Sigmoid colon (tissue), 7 donors: ENCODE data around the gene TMEM38B. TPM values are rescaled to one million over a fixed set of nuclear protein-coding genes. Genes with fewer than 3 reads are reported as not detected.
"Not testable (repeated sequence)": the region's sequence is repeated elsewhere in the genome, so short reads cannot be mapped to it uniquely, and the experiment has no call there.

Experiments
- DNase-seq: peaks from one replicate; pipeline ENCODE4 v3.0.0-alpha.2; 2019
- H3K27ac ChIP-seq, 4 donors: fragments of 200-600 bp; sonication (generic); one replicate each; pipeline ENCODE4 v1.5.1; 2016 to 2019; ENCODE audit warnings: mild to moderate bottlenecking in 1 of 4
- H3K27me3 ChIP-seq, 3 donors: fragments of 200-600 bp; sonication (generic); one replicate each; pipeline ENCODE4 v1.5.1; 2019; ENCODE audit warnings: mild to moderate bottlenecking in 1 of 3
- H3K36me3 ChIP-seq, 4 donors: fragments of 200-600 bp; sonication (generic); one replicate each; pipeline ENCODE4 v1.5.1; 2016 to 2019
- H3K4me1 ChIP-seq, 4 donors: fragments of 200-600 bp; sonication (generic); one replicate each; pipeline ENCODE4 v1.5.1; 2017 to 2019
- H3K4me3 ChIP-seq, 4 donors: fragments of 200-600 bp; sonication (generic); one replicate each; pipeline ENCODE4 v1.5.1; 2017 to 2019; ENCODE audit warnings: mild to moderate bottlenecking in 2 of 4, moderate library complexity in 1 of 4
- H3K9me3 ChIP-seq, 4 donors: fragments of 200-600 bp in 3 of 4; sonication (generic) in 3 of 4; one replicate each; pipeline versions ENCODE4 v1.5.1 to v1.6.1; 2013 to 2019
- EP300 ChIP-seq, 4 donors: sonication (generic); formaldehyde crosslinking; IDR thresholded peaks; one replicate each; pipeline ENCODE4 v1.6.1; 2017; ENCODE audit warnings: antibody characterized with exemption in 4 of 4
- POLR2A ChIP-seq, 2 donors: fragments of 450-650 bp; IDR thresholded peaks; one replicate each; pipeline ENCODE4 v1.6.1; 2016; ENCODE audit warnings: antibody characterized with exemption in 2 of 2, mild to moderate bottlenecking in 2 of 2, moderate library complexity in 2 of 2
- POLR2AphosphoS5 ChIP-seq, 4 donors: sonication (generic); formaldehyde crosslinking; IDR thresholded peaks; one replicate each; pipeline ENCODE4 v1.6.1; 2017; ENCODE audit warnings: antibody characterized with exemption in 4 of 4
- WGBS, 2 donors: extraction: QIAGEN DNeasy Blood & Tissue Kit; methylation state at CpG; one replicate each; pipeline ENCODE4 v1.1.7; 2013; 5-methylcytosine and 5-hydroxymethylcytosine counted together
- intact Hi-C: fragments of 100-400 bp; cut with DNase I; formaldehyde crosslinking; loops from one replicate; pipeline ENCODE4 v1.15.1; 2023
- polyA plus RNA-seq, 3 donors: library from polyadenylated mRNA; stranded (reverse); fragments of 200-250 nt; gene quantifications; one replicate each; pipeline ENCODE4 v1.2.3, GENCODE V29; 2013
- total RNA-seq, 4 donors: library from RNA; depleted of rRNA; stranded (reverse); fragments of >200 nt; gene quantifications; one replicate each; pipeline ENCODE4 v1.1.0, GENCODE V29; 2016
- TF ChIP-seq, protein P1 (sequence below), 4 experiments: fragments of 450-650 bp in 3 of 4; fragments of 200-600 bp in 1 of 4; IDR thresholded peaks; one replicate each; pipeline ENCODE4 v1.5.1; 2016 to 2019; ENCODE audit warnings: antibody characterized with exemption in 4 of 4, mild to moderate bottlenecking in 3 of 4, moderate library complexity in 2 of 4
- donor health status: healthy with polysubstance abuse.
- donor health status: Bipolar disorder and iron deficiency.
- donor health status: healthy.

TMEM38B gene
- total and polyA plus RNA-seq, 7 donors: 5.1 to 17.3 (median 8.9) TPM

DNA sequence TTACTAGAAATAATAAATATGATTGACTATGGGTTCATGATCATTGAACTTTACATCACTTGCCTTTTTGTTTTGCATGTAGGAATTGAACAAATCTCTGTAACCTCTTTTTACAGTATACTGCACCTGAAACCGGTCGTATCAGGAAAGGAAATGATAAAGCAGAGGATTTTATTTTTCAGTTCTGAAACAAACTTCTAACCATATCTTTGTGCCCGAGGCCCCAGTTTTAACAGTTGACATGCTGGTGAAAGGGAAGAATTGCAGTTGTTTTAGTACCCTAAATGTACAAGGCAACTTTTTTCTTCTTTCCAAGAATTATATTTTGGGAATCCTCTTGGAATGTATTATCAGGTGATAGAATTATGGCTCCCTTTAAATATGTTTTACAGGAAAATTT, 27.8 kb downstream of the TMEM38B start:
- 92% methylated on average over 3 of the region's 3 CpGs for WGBS, 2 donors

DNA sequence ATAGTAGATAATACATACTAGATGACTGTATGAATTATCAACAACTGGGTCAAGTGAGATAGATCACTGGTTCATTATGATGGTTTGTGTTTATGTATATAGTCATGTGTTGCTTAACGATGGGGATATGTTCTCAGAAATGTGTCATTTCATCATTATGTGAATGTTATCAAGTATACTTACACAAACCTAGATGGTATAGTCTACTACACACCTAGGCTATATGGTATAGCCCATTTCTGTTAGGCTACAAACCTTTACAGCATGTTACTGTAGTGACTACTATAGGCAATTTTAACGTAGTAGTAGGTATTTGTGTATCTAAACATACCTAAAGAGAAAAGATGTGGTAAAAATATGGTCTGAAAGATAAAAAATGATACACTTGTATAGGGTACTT, 31.0 kb downstream of the TMEM38B start:
- Histone ChIP-seq H3K4me3 (no peak overlapping the region), H3K27me3 (no peaks in the 10 kb centered on the region), H3K9me3 (no peaks in the 10 kb centered on the region), H3K27ac (no peak overlapping the region), H3K4me1 (no peaks in the 10 kb centered on the region), H3K36me3 (no peaks in the 10 kb centered on the region)
- intact Hi-C loops: no loop called here
- TF ChIP-seq POLR2AphosphoS5 (IDR thresholded peaks at IDR 0.05) (no peak), POLR2A (IDR thresholded peaks at IDR 0.05) (no peak), EP300 (IDR thresholded peaks at IDR 0.05) (no peak)
- TF ChIP-seq, protein P1, sequence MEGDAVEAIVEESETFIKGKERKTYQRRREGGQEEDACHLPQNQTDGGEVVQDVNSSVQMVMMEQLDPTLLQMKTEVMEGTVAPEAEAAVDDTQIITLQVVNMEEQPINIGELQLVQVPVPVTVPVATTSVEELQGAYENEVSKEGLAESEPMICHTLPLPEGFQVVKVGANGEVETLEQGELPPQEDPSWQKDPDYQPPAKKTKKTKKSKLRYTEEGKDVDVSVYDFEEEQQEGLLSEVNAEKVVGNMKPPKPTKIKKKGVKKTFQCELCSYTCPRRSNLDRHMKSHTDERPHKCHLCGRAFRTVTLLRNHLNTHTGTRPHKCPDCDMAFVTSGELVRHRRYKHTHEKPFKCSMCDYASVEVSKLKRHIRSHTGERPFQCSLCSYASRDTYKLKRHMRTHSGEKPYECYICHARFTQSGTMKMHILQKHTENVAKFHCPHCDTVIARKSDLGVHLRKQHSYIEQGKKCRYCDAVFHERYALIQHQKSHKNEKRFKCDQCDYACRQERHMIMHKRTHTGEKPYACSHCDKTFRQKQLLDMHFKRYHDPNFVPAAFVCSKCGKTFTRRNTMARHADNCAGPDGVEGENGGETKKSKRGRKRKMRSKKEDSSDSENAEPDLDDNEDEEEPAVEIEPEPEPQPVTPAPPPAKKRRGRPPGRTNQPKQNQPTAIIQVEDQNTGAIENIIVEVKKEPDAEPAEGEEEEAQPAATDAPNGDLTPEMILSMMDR (IDR thresholded peaks at IDR 0.05): no peak
- no peak for DNase-seq
- 88 to 90% methylated on average over 2 of the region's 2 CpGs for WGBS, 2 donors

More for the DNA sequence above, 27.8 kb downstream of the TMEM38B start:
- Histone ChIP-seq H3K27me3 (no peaks in the 10 kb centered on the region), H3K4me1 (no peaks in the 10 kb centered on the region), H3K27ac (no peak overlapping the region), H3K36me3 (no peaks in the 10 kb centered on the region), H3K9me3 (no peaks in the 10 kb centered on the region), H3K4me3 (no peak overlapping the region)
- no peak for TF ChIP-seq POLR2A (IDR thresholded peaks at IDR 0.05)
- TF ChIP-seq POLR2AphosphoS5 (IDR thresholded peaks at IDR 0.05): no peak
- TF ChIP-seq EP300 (IDR thresholded peaks at IDR 0.05): no peak
- TF ChIP-seq, protein P1 (IDR thresholded peaks at IDR 0.05): no peak
- no peak for DNase-seq
- intact Hi-C loops: no loop called here

DNA sequence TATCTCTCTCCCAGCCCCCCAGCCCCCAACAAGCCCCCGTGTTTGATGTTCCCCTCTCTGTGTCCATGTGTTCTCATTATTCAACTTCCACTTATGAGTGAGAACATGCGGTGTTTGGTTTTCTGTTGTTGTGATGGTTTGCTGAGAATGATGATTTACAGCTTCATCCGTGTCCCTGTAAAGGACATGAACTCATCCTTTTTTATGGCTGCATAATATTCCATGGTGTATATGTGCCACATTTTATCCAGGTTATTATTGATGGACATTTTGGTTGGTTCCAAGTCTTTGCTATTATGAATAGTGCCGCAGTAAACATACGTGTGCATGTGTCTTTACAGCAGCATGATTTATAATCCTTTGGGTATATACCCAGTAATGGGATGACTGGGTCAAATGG, 33.9 kb downstream of the TMEM38B start:
- DNase-seq, H3K4me1 ChIP-seq, intact Hi-C loops, H3K27ac ChIP-seq, H3K9me3 ChIP-seq, H3K4me3 ChIP-seq, H3K36me3 ChIP-seq, H3K27me3 ChIP-seq: not testable (repeated sequence)
- 98% methylated on average over 5 of the region's 5 CpGs for WGBS, 2 donors

DNA sequence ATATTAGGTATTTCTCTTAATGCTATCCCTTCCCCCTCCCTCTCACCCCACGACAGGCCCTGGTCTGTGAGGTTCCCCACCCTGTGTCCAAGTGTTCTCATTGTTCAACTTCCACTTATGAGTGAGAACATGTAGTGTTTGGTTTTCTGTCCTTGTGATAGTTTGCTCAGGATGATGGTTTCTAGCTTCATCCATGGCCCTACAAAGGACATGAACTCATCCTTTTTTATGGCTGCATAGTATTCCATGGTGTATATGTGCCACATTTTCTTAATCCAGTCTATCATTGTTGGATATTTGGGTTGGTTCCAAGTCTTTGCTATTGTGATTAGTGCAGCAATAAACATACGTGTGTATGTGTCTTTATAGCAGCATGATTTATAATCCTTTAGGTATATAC, 37.1 kb downstream of the TMEM38B start:
- DNase-seq, H3K36me3 ChIP-seq, H3K4me3 ChIP-seq, H3K27me3 ChIP-seq, intact Hi-C loops, H3K27ac ChIP-seq, H3K4me1 ChIP-seq: not testable (repeated sequence)
- peaks cover 0 to 21% (median 8%) of the 10 kb centered on the region in 4 donors for H3K9me3 ChIP-seq
- 79 to 96% methylated on average over 2 of the region's 2 CpGs for WGBS, 2 donors

DNA sequence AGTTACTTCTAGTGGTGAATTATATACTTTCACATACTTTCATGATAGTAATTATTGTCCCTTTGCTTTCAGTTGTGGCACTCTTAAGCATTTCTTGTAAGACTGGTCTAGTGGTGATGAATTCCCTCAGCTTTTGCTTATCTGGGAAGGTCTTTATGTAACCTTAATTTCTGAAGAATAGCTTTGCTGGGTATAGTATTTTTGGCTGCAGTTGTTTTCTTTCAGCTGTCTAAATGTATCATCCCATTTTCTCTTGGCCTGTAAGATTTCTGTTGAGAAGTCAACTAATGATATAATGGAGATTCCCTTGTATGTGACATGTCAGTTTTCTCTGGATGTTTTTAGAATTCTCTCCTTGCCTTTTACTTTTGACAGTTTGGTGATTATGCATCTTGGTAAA, 41.0 kb downstream of the TMEM38B start:
- TF ChIP-seq, protein P1 (IDR thresholded peaks at IDR 0.05): no peak
- TF ChIP-seq EP300 (IDR thresholded peaks at IDR 0.05) (no peak), POLR2A (IDR thresholded peaks at IDR 0.05) (no peak), POLR2AphosphoS5 (IDR thresholded peaks at IDR 0.05) (no peak)
- Histone ChIP-seq H3K4me3 (no peak overlapping the region), H3K27ac (no peak overlapping the region), H3K9me3 (peaks cover 0 to 28% (median 13%) of the 10 kb centered on the region in 4 donors), H3K4me1 (no peaks in the 10 kb centered on the region), H3K27me3 (no peaks in the 10 kb centered on the region), H3K36me3 (no peaks in the 10 kb centered on the region)
- no peak for DNase-seq
- intact Hi-C loops: no loop called here

DNA sequence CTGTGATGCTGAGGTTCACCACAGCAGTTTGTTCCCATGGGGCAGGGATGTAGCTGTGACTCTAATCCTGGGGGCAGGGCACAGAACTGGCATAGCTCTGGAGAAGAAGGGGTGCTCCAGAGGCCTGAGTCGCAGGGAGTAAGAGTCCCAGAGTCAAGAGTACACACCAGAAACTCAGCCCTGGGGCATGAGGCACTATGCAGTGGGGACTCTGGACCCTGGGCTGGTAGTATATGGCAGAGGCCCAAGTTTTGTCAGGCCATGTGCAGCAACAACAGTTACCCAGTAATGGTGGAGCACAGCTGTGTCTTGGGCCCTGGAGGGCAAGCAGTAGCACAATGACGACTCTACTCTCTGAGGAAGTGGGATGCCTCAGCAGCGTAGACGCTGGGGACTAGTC, 42.9 kb downstream of the TMEM38B start:
- no peak overlapping the region for H3K27ac ChIP-seq
- H3K4me3 ChIP-seq: no peak overlapping the region
- no peak for DNase-seq
- no peak for TF ChIP-seq EP300 (IDR thresholded peaks at IDR 0.05)
- TF ChIP-seq, protein P1 (IDR thresholded peaks at IDR 0.05): no peak
- no peak for TF ChIP-seq POLR2AphosphoS5 (IDR thresholded peaks at IDR 0.05)
- no peak for TF ChIP-seq POLR2A (IDR thresholded peaks at IDR 0.05)
- WGBS, 2 donors: 96% methylated on average over 4 of the region's 4 CpGs
- no peaks in the 10 kb centered on the region for H3K27me3 ChIP-seq
- H3K9me3 ChIP-seq: peaks cover 0 to 28% (median 13%) of the 10 kb centered on the region in 4 donors
- H3K4me1 ChIP-seq: no peaks in the 10 kb centered on the region
- intact Hi-C loops: no loop called here
- no peaks in the 10 kb centered on the region for H3K36me3 ChIP-seq
